ENCODE data around the gene ARL6IP5.

Gene ARL6IP5

GRCh38 chr3:69065318-69065964 is 19.3 kb upstream of the ARL6IP5 start:
- no peak overlapping the region for H3K27ac ChIP-seq
- H3K9me3 ChIP-seq: no peaks in the 10 kb centered on the region
- H3K4me1 ChIP-seq: no peaks in the 10 kb centered on the region
- H3K4me3 ChIP-seq: no peak overlapping the region
- no peak for TF ChIP-seq CTCF (IDR thresholded peaks at IDR 0.05)
- intact Hi-C loops (cut with DNase I; ENCODE audit: low total_unique reads): no loop called here
- H3K27me3 ChIP-seq: no peaks in the 10 kb centered on the region
- DNase-seq: no peak
- peaks cover 18 to 34% (median 28%) of the 10 kb centered on the region in 3 donors for H3K36me3 ChIP-seq

- Histone ChIP-seq H3K36me3 (peaks cover 11 to 28% (median 27%) of the 10 kb centered on the region in 3 donors), H3K9me3 (no peaks in the 10 kb centered on the region), H3K4me1 (no peaks in the 10 kb centered on the region), H3K4me3 (no peak overlapping the region), H3K27ac (no peak overlapping the region), H3K27me3 (no peaks in the 10 kb centered on the region)
- intact Hi-C loops (cut with DNase I; ENCODE audit: low total_unique reads): no loop called here
- no peak for DNase-seq
- TF ChIP-seq CTCF (IDR thresholded peaks at IDR 0.05): no peak
Observed at GRCh38 chr3:69066121-69066520, 18.6 kb upstream of the ARL6IP5 start.

- intact Hi-C loops (cut with DNase I; ENCODE audit: low total_unique reads): no loop called here
- no peak for TF ChIP-seq CTCF (IDR thresholded peaks at IDR 0.05)
Observed at GRCh38 chr3:69072928-69073327, 11.8 kb upstream of the ARL6IP5 start.

GRCh38 chr3:69079269-69080159 is 5.2 kb upstream of the ARL6IP5 start:
- peaks cover 0 to 56% (median 41%) of the 10 kb centered on the region in 4 donors for H3K4me1 ChIP-seq

More at GRCh38 chr3:69072928-69073327, 11.8 kb upstream of the ARL6IP5 start:
- no peak for DNase-seq
- peaks cover 10 to 27% (median 20%) of the 10 kb centered on the region in 3 donors for H3K36me3 ChIP-seq
- H3K4me3 ChIP-seq: no peak overlapping the region
- no peaks in the 10 kb centered on the region for H3K9me3 ChIP-seq
- no peaks in the 10 kb centered on the region for H3K27me3 ChIP-seq
- H3K4me1 ChIP-seq: peaks cover 0 to 5% (median 1%) of the 10 kb centered on the region in 4 donors
- H3K27ac ChIP-seq: no peak overlapping the region

More at GRCh38 chr3:69079269-69080159, 5.2 kb upstream of the ARL6IP5 start:
- peak overlapping the region; percentile 85 to 88 for H3K27ac ChIP-seq
- intact Hi-C loops (cut with DNase I; ENCODE audit: low total_unique reads): loop anchor here (10.0 kb wide), 1 partner anchor 65 kb away; the partner anchor contains the start of gene EOGT
- TF ChIP-seq CTCF (IDR thresholded peaks at IDR 0.05): no peak
- peaks cover 0 to 12% (median 9%) of the 10 kb centered on the region in 3 donors for H3K36me3 ChIP-seq
- no peaks in the 10 kb centered on the region for H3K9me3 ChIP-seq
- no peaks in the 10 kb centered on the region for H3K27me3 ChIP-seq
- no peak for DNase-seq
- peak overlapping the region; percentile 83 to 87 for H3K4me3 ChIP-seq
